Measurements from ENCODE around the gene RIF1. TPM values are rescaled to one million over a fixed set of nuclear protein-coding genes. Genes with fewer than 3 reads are reported as not detected.

The RIF1 gene
- total and polyA plus RNA-seq, 9 of the 15 experiments (the other 6 are each of a cell fraction or from before 2014, with no cell fraction given), result 11.0 to 109 (median 44.2) TPM

GRCh38 chr2:151388011-151388410, 21.7 kb upstream of the RIF1 start:
- peak; percentile 42 for FAIRE-seq
- Histone ChIP-seq H4K20me1 (replicated peaks; ENCODE audit: control insufficient read depth, insufficient read depth, low read length) (no peaks in the 10 kb centered on the region), H3K4me1 (replicated peaks in 1 of 2; ENCODE audit: control insufficient read depth in 2 of 2, insufficient read depth in 2 of 2, low read length in 2 of 2) (no peaks in the 10 kb centered on the region; a peak in 1 of 5 replicates), H3K9me1 (ENCODE audit: control insufficient read depth, insufficient read depth, low read length) (no peaks in the 10 kb centered on the region), H3K4me3 (no peak overlapping the region), H3K9ac (ENCODE audit: insufficient read depth in 1 of 2, low read depth in 2 of 2, low read length in 2 of 2) (no peak overlapping the region), H3K27ac (ENCODE audit: extremely low read depth, low read depth, low read length) (no peak overlapping the region), H3K27me3 (ENCODE audit: control insufficient read depth in 2 of 2, insufficient read depth in 2 of 2, low read length in 2 of 2) (no peaks in the 10 kb centered on the region), H2AFZ (ENCODE audit: low read depth, low read length) (peak overlapping the region; percentile 18; the same call in 1 of the 2 replicates), H3K9me3 (replicated peaks; ENCODE audit: control insufficient read depth, insufficient read depth, low read depth, low read length) (no peaks in the 10 kb centered on the region), H3K4me2 (ENCODE audit: insufficient read depth, low read length) (no peak overlapping the region), H3K79me2 (ENCODE audit: control insufficient read depth, insufficient read depth, low read length) (no peaks in the 10 kb centered on the region), H3K36me3 (ENCODE audit: control insufficient read depth, insufficient read depth, low read length) (no peaks in the 10 kb centered on the region)
- ATAC-seq, result no peak
- ChIA-PET CTCF (ENCODE audit: low intra/inter-chr PET ratio) (no interaction called here), POLR2A (no interaction called here)
- intact Hi-C loops (cut with micrococcal nuclease) (no loop called here), in situ Hi-C loops (cut with MboI) (no loop called here)
- BruUV-seq (replicated peaks), result no TSS peak
- DNase-seq (ENCODE audit: extremely low read depth in 1 of 4, low spot score in 3 of 4), result no peak
- WGBS (ENCODE audit: insufficient coverage, low coverage, missing lambda C conversion rate), result 68% methylated on average over 4 of the region's 4 CpGs
- TF ChIP-seq HSF4 (CRISPR knock-in tag; IDR thresholded peaks at IDR 0.05; ENCODE audit: borderline replicate concordance) (no peak), WHSC1 (IDR thresholded peaks at IDR 0.05; ENCODE audit: low read length) (no peak), FOXP1 (CRISPR knock-in tag; IDR thresholded peaks at IDR 0.05) (no peak), NR4A1 (CRISPR knock-in tag; IDR thresholded peaks at IDR 0.05) (no peak), NR4A1 (tag; IDR thresholded peaks at IDR 0.05) (no peak), CHD4 (IDR thresholded peaks at IDR 0.05; ENCODE audit: insufficient read depth, insufficient replicate concordance, low read depth, low read length, poor library complexity, severe bottlenecking) (no peak), ZHX1 (conservative IDR thresholded peaks at IDR 0.05; ENCODE audit: low read length) (no peak), TAF1 (IDR thresholded peaks at IDR 0.05; ENCODE audit: control insufficient read depth, extremely low read depth, insufficient read depth, low read length, severe bottlenecking) (no peak), ZNF75A (CRISPR knock-in tag; IDR thresholded peaks at IDR 0.05) (no peak), ZKSCAN3 (CRISPR knock-in tag; IDR thresholded peaks at IDR 0.05) (no peak), MTA2 (IDR thresholded peaks at IDR 0.05; ENCODE audit: low read depth) (no peak), ARNT (IDR thresholded peaks at IDR 0.05) (no peak), KLF10 (CRISPR knock-in tag; IDR thresholded peaks at IDR 0.05) (no peak), USF1 (CRISPR knock-in tag; IDR thresholded peaks at IDR 0.05) (no peak), NFE2 (IDR thresholded peaks at IDR 0.05; ENCODE audit: low read depth) (no peak), ZZZ3 (IDR thresholded peaks at IDR 0.05) (no peak), NR2C2 (CRISPR knock-in tag; IDR thresholded peaks at IDR 0.05) (no peak), NR2C2 (tag; IDR thresholded peaks at IDR 0.05) (no peak), POLR2H (tag; IDR thresholded peaks at IDR 0.05; ENCODE audit: low read depth) (no peak)

All from K562 (cell line).